MCF 10A (cell line): Measurements from ENCODE around the gene MRPL24. TPM values are rescaled to one million over a fixed set of nuclear protein-coding genes. Genes with fewer than 3 reads are reported as not detected.

Experiments
- BruUV-seq: library from RNA; stranded (reverse); fragments of 400-500 nt; replicated peaks from 2 replicates; lab custom pipeline; 2021; lab: Mats Ljungman, UMichigan
- CTCF ChIA-PET: fragments of 300-600 bp; sonication (Branson Sonifier 250); formaldehyde crosslinking; extraction: SDS; loops from one replicate; lab custom pipeline; 2021; ENCODE audit warnings: antibody characterized with exemption, inconsistent platforms; lab: Yijun Ruan, JAX
- POLR2A ChIA-PET: fragments of 300-600, 350-650 bp; sonication (Branson Sonifier 250); formaldehyde crosslinking; extraction: SDS; loops from one replicate; lab custom pipeline; 2020; ENCODE audit warnings: antibody characterized with exemption, inconsistent platforms; lab: Yijun Ruan, JAX
- DNase-seq: peaks from one replicate; pipeline ENCODE4 v3.0.0-alpha.2; 2018; ENCODE audit not compliant: unreplicated experiment
- H3K27ac Mint-ChIP-seq: one replicate; pipeline ENCODE4 v1.8.0; 2022; ENCODE audit warnings: mild to moderate bottlenecking, low read depth, mixed read lengths; ENCODE audit not compliant: unreplicated experiment
- H3K27me3 Mint-ChIP-seq: one replicate; pipeline ENCODE4 v1.8.0; 2022; ENCODE audit warnings: mixed read lengths; ENCODE audit not compliant: insufficient read depth, unreplicated experiment
- H3K36me3 Mint-ChIP-seq: one replicate; pipeline ENCODE4 v1.8.0; 2022; ENCODE audit warnings: mild to moderate bottlenecking, moderate library complexity, mixed read lengths; ENCODE audit not compliant: insufficient read depth, unreplicated experiment
- H3K4me1 Mint-ChIP-seq: one replicate; pipeline ENCODE4 v1.8.0; 2022; ENCODE audit warnings: mixed read lengths; ENCODE audit not compliant: insufficient read depth, unreplicated experiment
- H3K4me3 Mint-ChIP-seq: one replicate; pipeline ENCODE4 v1.8.0; 2022; ENCODE audit warnings: mild to moderate bottlenecking, moderate library complexity, mixed read lengths; ENCODE audit not compliant: unreplicated experiment
- H3K9me3 Mint-ChIP-seq: one replicate; pipeline ENCODE4 v1.8.0; 2022; ENCODE audit warnings: mixed read lengths; ENCODE audit not compliant: unreplicated experiment
- CTCF ChIP-seq: fragments of 200-600 bp; IDR thresholded peaks from one replicate; pipeline ENCODE4 v1.8.0; 2022; ENCODE audit warnings: antibody characterized with exemption, mild to moderate bottlenecking; ENCODE audit not compliant: unreplicated experiment
- intact Hi-C: fragments of 100-400 bp; cut with micrococcal nuclease; formaldehyde crosslinking; loops from 2 replicates; pipeline ENCODE4 v1.14.1; 2022
- total RNA-seq: library from RNA; stranded (reverse); gene quantifications from 2 replicates; pipeline ENCODE4 v1.2.3, GENCODE V29; 2022

MRPL24 gene
- total RNA-seq, 1 experiment from 2014 or later: 233 TPM

GRCh38 chr1:156786640-156787039, 45.8 kb upstream of the MRPL24 start:
- no peak overlapping the region for H3K27ac Mint-ChIP-seq
- CTCF ChIA-PET: interaction anchor here (0.6 to 3.1 kb wide), 4 partner anchors 11 to 369 kb away, joined by 3 to 22 read pairs (median 4); no protein-coding TSS in a partner anchor
- no peak for DNase-seq
- no peak overlapping the region for H3K4me3 Mint-ChIP-seq
- peaks cover 94% of the 10 kb centered on the region for H3K36me3 Mint-ChIP-seq
- peaks cover 5% of the 10 kb centered on the region for H3K4me1 Mint-ChIP-seq
- TF ChIP-seq CTCF: no peak
- BruUV-seq: TSS peak; percentile 27
- POLR2A ChIA-PET: interaction anchor here (1.8 to 2.6 kb wide), 2 partner anchors 47 to 58 kb away, joined by 3 to 8 read pairs; partner anchors contain the start of genes ISG20L2 and METTL25B
- no peaks in the 10 kb centered on the region for H3K27me3 Mint-ChIP-seq
- no peaks in the 10 kb centered on the region for H3K9me3 Mint-ChIP-seq
- intact Hi-C loops: no loop called here

GRCh38 chr1:156785458-156785857, 44.6 kb upstream of the MRPL24 start:
- no peak overlapping the region for H3K4me3 Mint-ChIP-seq

GRCh38 chr1:156781585-156782186, 40.8 kb upstream of the MRPL24 start:
- H3K4me1 Mint-ChIP-seq: peaks cover 28% of the 10 kb centered on the region
- peak overlapping the region; percentile 66 for H3K27ac Mint-ChIP-seq
- no peak for DNase-seq
- ChIA-PET CTCF (interaction anchor here (0.6 to 3.6 kb wide), 21 partner anchors 9 to 557 kb away, joined by 3 to 28 read pairs (median 5); partner anchors contain the start of genes INSRR and NTRK1), POLR2A (interaction anchor here (0.7 to 2.0 kb wide), 8 partner anchors 9 to 121 kb away, joined by 3 to 22 read pairs (median 6); partner anchors contain the start of genes ISG20L2, METTL25B, MRPL24 and PRCC)
- intact Hi-C loops: no loop called here
- TF ChIP-seq CTCF: no peak
- peaks cover 86% of the 10 kb centered on the region for H3K36me3 Mint-ChIP-seq
- BruUV-seq: no TSS peak
- H3K9me3 Mint-ChIP-seq: no peaks in the 10 kb centered on the region
- H3K4me3 Mint-ChIP-seq: no peak overlapping the region
- H3K27me3 Mint-ChIP-seq: no peaks in the 10 kb centered on the region

More at GRCh38 chr1:156785458-156785857, 44.6 kb upstream of the MRPL24 start:
- no peak for DNase-seq
- Mint-ChIP-seq H3K27me3 (no peaks in the 10 kb centered on the region), H3K36me3 (peaks cover 97% of the 10 kb centered on the region), H3K27ac (no peak overlapping the region), H3K9me3 (no peaks in the 10 kb centered on the region), H3K4me1 (peaks cover 14% of the 10 kb centered on the region)
- ChIA-PET CTCF (interaction anchor here (0.6 to 3.4 kb wide), 13 partner anchors 12 to 268 kb away, joined by 3 to 22 read pairs (median 5); partner anchors contain the start of gene INSRR), POLR2A (interaction anchor here (0.7 to 2.6 kb wide), 5 partner anchors 9 to 57 kb away, joined by 3 to 12 read pairs (median 3); partner anchors contain the start of genes ISG20L2, METTL25B and PRCC)
- TF ChIP-seq CTCF: no peak
- no TSS peak for BruUV-seq
- intact Hi-C loops: no loop called here

GRCh38 chr1:156777573-156777972, 36.7 kb upstream of the MRPL24 start:
- H3K27me3 Mint-ChIP-seq: no peaks in the 10 kb centered on the region
- DNase-seq: no peak
- intact Hi-C loops: no loop called here
- peaks cover 67% of the 10 kb centered on the region for H3K36me3 Mint-ChIP-seq
- H3K9me3 Mint-ChIP-seq: no peaks in the 10 kb centered on the region
- ChIA-PET CTCF (no interaction called here), POLR2A (interaction anchor here (0.8 to 2.0 kb wide), 3 partner anchors 9 to 25 kb away, joined by 3 to 7 read pairs (median 3); partner anchors contain the start of gene PRCC)
- H3K27ac Mint-ChIP-seq: peak overlapping the region; percentile 1
- TF ChIP-seq CTCF: no peak
- BruUV-seq: no TSS peak
- H3K4me1 Mint-ChIP-seq: peaks cover 50% of the 10 kb centered on the region
- H3K4me3 Mint-ChIP-seq: no peak overlapping the region
